IPS-NIHi7 (cell line): Measurements from ENCODE around the gene MAML3.

Source experiments
- DNase-seq: peaks from one replicate; pipeline ENCODE4 v3.0.0; 2012; ENCODE audit warnings: mixed read lengths; ENCODE audit errors: extremely low spot score

Gene MAML3

GRCh38 chr4:140004549-140004895, 149.5 kb downstream of the MAML3 start:
- peak; percentile 75 for DNase-seq

- DNase-seq = no peak
Observed at GRCh38 chr4:140003876-140004548, 150.0 kb downstream of the MAML3 start.

- DNase-seq = no peak
Observed at GRCh38 chr4:140000232-140000631, 153.8 kb downstream of the MAML3 start.

GRCh38 chr4:139988863-139989765, 164.9 kb downstream of the MAML3 start:
- peak; percentile 66 for DNase-seq

- DNase-seq = no peak
Observed at GRCh38 chr4:139987502-139987850, 166.5 kb downstream of the MAML3 start.

GRCh38 chr4:139986689-139987501, 167.1 kb downstream of the MAML3 start:
- no peak for DNase-seq

GRCh38 chr4:139986106-139986505, 167.9 kb downstream of the MAML3 start:
- DNase-seq = no peak

- DNase-seq = no peak
Observed at GRCh38 chr4:139985401-139985800, 168.6 kb downstream of the MAML3 start.

- DNase-seq = no peak
Observed at GRCh38 chr4:139984471-139984870, 169.5 kb downstream of the MAML3 start.

- no peak for DNase-seq
Observed at GRCh38 chr4:139978692-139979091, 175.3 kb downstream of the MAML3 start.

- DNase-seq = no peak
Observed at GRCh38 chr4:139977838-139978609, 176.0 kb downstream of the MAML3 start.

GRCh38 chr4:139975830-139976272, 178.1 kb downstream of the MAML3 start:
- DNase-seq = no peak

- DNase-seq = no peak
Observed at GRCh38 chr4:139973616-139974015, 180.4 kb downstream of the MAML3 start.

- no peak for DNase-seq
Observed at GRCh38 chr4:139973015-139973414, 181.0 kb downstream of the MAML3 start.

- DNase-seq = no peak
Observed at GRCh38 chr4:139972305-139972704, 181.7 kb downstream of the MAML3 start.

GRCh38 chr4:139971111-139971510, 182.9 kb downstream of the MAML3 start:
- no peak for DNase-seq

GRCh38 chr4:139969635-139970266, 184.2 kb downstream of the MAML3 start:
- DNase-seq = no peak

- DNase-seq = no peak
Observed at GRCh38 chr4:139968831-139969230, 185.2 kb downstream of the MAML3 start.

GRCh38 chr4:139966383-139966782, 187.6 kb downstream of the MAML3 start:
- no peak for DNase-seq

GRCh38 chr4:139965789-139966188, 188.2 kb downstream of the MAML3 start:
- no peak for DNase-seq

GRCh38 chr4:139963708-139964107, 190.3 kb downstream of the MAML3 start:
- DNase-seq = no peak
